HG03196 (cell line): ENCODE results near the gene GPR119.
A peak's percentile ranks its signal among the peaks of the same experiment; 100 is the strongest.
"Not testable (repeated sequence)": the region's sequence is repeated elsewhere in the genome, so short reads cannot be mapped to it uniquely, and the experiment has no call there.

Experiments
- ATAC-seq: cut with Tn5 transposase; IDR thresholded peaks from one replicate; pipeline ENCODE4 v1.9.1; 2021; ENCODE audit not compliant: unreplicated experiment

The GPR119 gene

DNA sequence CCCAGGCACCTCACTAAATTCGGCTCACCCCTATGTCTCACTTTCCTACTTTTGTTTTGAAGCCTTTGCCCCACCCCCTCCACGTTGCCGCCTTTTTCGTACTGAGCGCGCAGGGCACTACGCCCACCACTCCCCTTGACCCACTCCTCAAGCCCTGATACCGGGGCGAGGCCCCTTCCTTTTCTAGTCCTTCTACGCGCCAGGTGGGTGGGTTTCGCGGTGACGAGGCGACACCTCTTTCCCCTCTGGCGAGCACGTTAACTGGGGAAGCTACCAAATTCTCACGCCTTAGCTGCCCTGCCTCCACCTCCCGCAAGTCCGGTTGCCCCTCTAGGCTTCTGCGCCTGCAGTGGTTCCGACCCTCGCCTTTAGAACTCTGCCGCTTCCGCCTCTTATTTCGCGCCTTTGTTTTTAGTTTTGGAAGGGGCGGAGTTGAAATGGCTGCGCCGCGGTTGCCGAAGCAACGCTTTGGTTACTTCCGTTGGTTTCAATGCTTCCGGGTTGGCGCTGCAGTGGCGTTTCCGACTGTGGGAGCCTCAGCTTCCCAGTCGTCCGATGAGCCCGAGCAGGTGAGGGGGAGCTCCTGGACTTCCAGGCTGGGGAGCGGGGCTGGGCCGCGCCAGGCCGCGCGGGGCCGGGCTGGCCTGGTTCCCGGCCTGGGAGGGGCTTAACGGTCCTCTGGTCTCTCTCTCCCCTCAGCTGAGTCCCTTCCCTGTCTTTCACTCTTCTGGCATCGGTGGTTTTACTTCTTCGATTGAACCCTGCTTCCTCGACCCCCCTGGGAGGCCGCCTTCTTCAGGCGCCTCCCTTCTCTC lies 45.9 kb downstream of the GPR119 start, which contains the start of gene SLC25A14:
Gene SLC25A14, plus strand, starts transcription at position 512 of the 815 bp plus-strand sequence. CDS start 360 bp downstream, outside the sequence.
- ATAC-seq: peak; percentile 97

DNA sequence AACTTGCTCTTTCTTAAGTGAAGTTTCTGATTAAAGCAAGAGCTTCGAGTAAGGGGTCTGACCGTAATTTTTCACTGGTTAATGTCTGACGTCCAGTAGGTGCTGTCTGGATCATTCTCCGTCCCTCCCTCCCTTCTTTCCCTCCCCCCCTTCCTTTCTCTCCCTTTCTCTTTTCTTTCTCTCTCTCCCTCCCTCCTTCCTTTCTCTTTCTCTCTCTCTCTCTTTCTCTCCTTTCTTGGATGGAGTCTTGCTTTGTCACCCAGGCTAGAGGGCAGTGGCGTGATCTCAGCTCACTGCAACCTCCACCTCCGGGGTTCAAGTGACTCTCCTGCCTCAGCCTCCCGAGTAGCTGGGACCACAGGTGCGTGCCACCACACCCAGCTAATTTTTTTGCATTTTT lies 46.6 kb downstream of the GPR119 start:
- not testable (repeated sequence) for ATAC-seq

DNA sequence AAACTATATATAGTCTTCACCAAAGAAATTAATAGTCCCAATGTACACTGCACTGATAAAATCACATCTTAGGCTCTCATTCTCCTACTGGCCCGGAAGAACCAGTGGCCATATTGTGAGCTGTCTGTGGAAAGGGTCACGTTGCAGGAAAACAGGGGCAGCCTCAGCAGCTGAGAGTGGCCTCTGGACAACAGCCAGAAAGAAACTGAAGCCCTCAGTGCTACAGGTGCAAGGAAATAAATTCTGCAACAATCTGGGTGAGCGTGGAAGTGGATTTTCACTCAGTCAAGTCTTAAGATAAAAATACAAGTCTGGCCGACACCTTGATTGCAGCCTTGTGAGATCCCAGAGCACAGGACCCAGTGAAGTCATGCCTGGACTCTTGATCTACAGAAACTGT lies 48.9 kb downstream of the GPR119 start:
- ATAC-seq: no peak
